OCI-LY1 (cell line): ENCODE measurements around the gene SNX32.

Experiments
- H2AFZ ChIP-seq: fragments of 200-600 bp; sonication (generic), shearing (Covaris generic); 2 replicates; pipeline ENCODE4 v1.6.0; 2014; ENCODE audit warnings: antibody characterized with exemption, mild to moderate bottlenecking, low read length
- H3F3A ChIP-seq: fragments of 200-600 bp; sonication (generic), shearing (Covaris generic); 2 replicates; pipeline ENCODE4 v1.6.0; 2014; ENCODE audit warnings: mild to moderate bottlenecking, antibody characterized with exemption, low read length, moderate library complexity; ENCODE audit not compliant: insufficient read depth
- H3K27ac ChIP-seq: fragments of 200-600 bp; sonication (generic); 2 replicates; pipeline ENCODE4 v1.5.1; 2014; ENCODE audit warnings: low read length, mixed run types, mild to moderate bottlenecking, low read depth; ENCODE audit not compliant: poor library complexity, severe bottlenecking
- H3K27me3 ChIP-seq: fragments of 200-600 bp; sonication (generic); 2 replicates; pipeline ENCODE4 v1.6.0; 2014; ENCODE audit warnings: antibody characterized with exemption, mild to moderate bottlenecking, low read length, moderate library complexity; ENCODE audit not compliant: insufficient read depth
- H3K36me3 ChIP-seq: fragments of 200-600 bp; sonication (generic); 2 replicates; pipeline ENCODE4 v1.6.1; 2014; ENCODE audit warnings: mild to moderate bottlenecking, antibody characterized with exemption, low read length, moderate library complexity, mixed read lengths; ENCODE audit not compliant: insufficient read depth
- H3K4me1 ChIP-seq: fragments of 200-600 bp; sonication (generic); 2 replicates; pipeline ENCODE4 v1.5.1; 2014; ENCODE audit warnings: mild to moderate bottlenecking, low read length, moderate library complexity; ENCODE audit not compliant: insufficient read depth, severe bottlenecking
- H3K4me2 ChIP-seq: fragments of 200-600 bp; sonication (generic), shearing (Covaris generic); 2 replicates; pipeline ENCODE4 v1.6.1; 2014; ENCODE audit warnings: low read length
- H3K4me3 ChIP-seq: fragments of 200-600 bp; sonication (generic); 2 replicates; pipeline ENCODE4 v1.5.1; 2014; ENCODE audit warnings: low read length, low read depth, mild to moderate bottlenecking, mixed read lengths; ENCODE audit not compliant: poor library complexity, severe bottlenecking
- H3K79me2 ChIP-seq: fragments of 200-600 bp; shearing (Covaris generic); 2 replicates; pipeline ENCODE4 v1.6.1; 2016; ENCODE audit warnings: mixed run types, low read length, mixed read lengths; ENCODE audit not compliant: insufficient read depth
- H3K9ac ChIP-seq: fragments of 200-600 bp; sonication (generic), shearing (Covaris generic); 2 replicates; pipeline ENCODE4 v1.6.1; 2014; ENCODE audit warnings: mild to moderate bottlenecking, low read length, mixed read lengths
- H3K9me2 ChIP-seq: fragments of 200-600 bp; sonication (generic), shearing (Covaris generic); 2 replicates; pipeline ENCODE4 v1.6.1; 2014; ENCODE audit warnings: low read depth, mild to moderate bottlenecking, low read length, mixed read lengths
- H3K9me3 ChIP-seq: fragments of 200-600 bp; shearing (Covaris generic); 2 replicates; pipeline ENCODE4 v1.6.1; 2014; ENCODE audit warnings: low read length, mixed read lengths
- H4K20me1 ChIP-seq: fragments of 200-600 bp; sonication (generic), shearing (Covaris generic); 2 replicates; pipeline ENCODE4 v1.6.0; 2016; ENCODE audit warnings: mild to moderate bottlenecking, low read length; ENCODE audit not compliant: insufficient read depth
- CTCF ChIP-seq: fragments of 200-600 bp; sonication (generic), shearing (Covaris generic); IDR thresholded peaks from 2 replicates; pipeline ENCODE4 v1.5.1; 2017; ENCODE audit warnings: mild to moderate bottlenecking, antibody characterized with exemption, low read length, moderate library complexity, mixed read lengths
- EZH2 ChIP-seq: fragments of 200-600 bp; sonication (generic), shearing (Covaris generic); IDR thresholded peaks from 2 replicates; pipeline ENCODE4 v1.8.0; 2017; ENCODE audit warnings: borderline replicate concordance, mixed run types, mild to moderate bottlenecking, antibody characterized with exemption, low read length, moderate library complexity, mixed read lengths

Gene SNX32

GRCh38 chr11:65788821-65789220, 44.9 kb upstream of the SNX32 start:
- no peaks in the 10 kb centered on the region for H3F3A ChIP-seq
- H3K9ac ChIP-seq = no peak overlapping the region
- no peaks in the 10 kb centered on the region for H4K20me1 ChIP-seq
- no peak overlapping the region for H2AFZ ChIP-seq
- H3K27ac ChIP-seq = no peak overlapping the region
- H3K79me2 ChIP-seq = no peaks in the 10 kb centered on the region
- H3K9me2 ChIP-seq = no peaks in the 10 kb centered on the region
- H3K27me3 ChIP-seq = peaks cover 28% of the 10 kb centered on the region
- H3K36me3 ChIP-seq = no peaks in the 10 kb centered on the region
- H3K4me2 ChIP-seq = no peak overlapping the region
- peaks cover 24% of the 10 kb centered on the region for H3K4me1 ChIP-seq
- no peak overlapping the region for H3K4me3 ChIP-seq
- TF ChIP-seq EZH2 = no peak
- TF ChIP-seq CTCF = no peak
- H3K9me3 ChIP-seq = no peaks in the 10 kb centered on the region

GRCh38 chr11:65789230-65790103, 44.3 kb upstream of the SNX32 start:
- peaks cover 24% of the 10 kb centered on the region for H3K4me1 ChIP-seq

GRCh38 chr11:65790104-65790901, 43.5 kb upstream of the SNX32 start:
- Histone ChIP-seq H3K79me2 (no peaks in the 10 kb centered on the region), H3K27me3 (peaks cover 28% of the 10 kb centered on the region), H3K4me1 (peaks cover 24% of the 10 kb centered on the region)

More at GRCh38 chr11:65789230-65790103, 44.3 kb upstream of the SNX32 start:
- TF ChIP-seq EZH2 (no peak), CTCF (no peak)
- Histone ChIP-seq H3K79me2 (no peaks in the 10 kb centered on the region), H3K4me2 (no peak overlapping the region), H4K20me1 (no peaks in the 10 kb centered on the region), H3K27ac (no peak overlapping the region), H2AFZ (no peak overlapping the region), H3F3A (no peaks in the 10 kb centered on the region), H3K36me3 (no peaks in the 10 kb centered on the region), H3K9me2 (no peaks in the 10 kb centered on the region), H3K27me3 (peaks cover 28% of the 10 kb centered on the region), H3K9me3 (no peaks in the 10 kb centered on the region), H3K9ac (no peak overlapping the region), H3K4me3 (no peak overlapping the region)

More at GRCh38 chr11:65790104-65790901, 43.5 kb upstream of the SNX32 start:
- H3K36me3 ChIP-seq = no peaks in the 10 kb centered on the region
- H3K9me3 ChIP-seq = no peaks in the 10 kb centered on the region
- no peak overlapping the region for H3K4me2 ChIP-seq
- no peak overlapping the region for H3K9ac ChIP-seq
- H3K4me3 ChIP-seq = no peak overlapping the region
- H2AFZ ChIP-seq = no peak overlapping the region
- no peak overlapping the region for H3K27ac ChIP-seq
- H4K20me1 ChIP-seq = no peaks in the 10 kb centered on the region
- H3K9me2 ChIP-seq = no peaks in the 10 kb centered on the region
- no peak for TF ChIP-seq EZH2
- no peak for TF ChIP-seq CTCF
- H3F3A ChIP-seq = no peaks in the 10 kb centered on the region
